ENCODE measurements around the gene SLC16A2.
A peak's percentile ranks its signal among the peaks of the same experiment; 100 is the strongest.

Gene SLC16A2

GRCh38 chrX:74536152-74536831, 115.0 kb downstream of the SLC16A2 start:
- DNase-seq (ENCODE audit: low read depth in 2 of 2) = no peak

GRCh38 chrX:74536832-74537371, 115.6 kb downstream of the SLC16A2 start:
- DNase-seq (ENCODE audit: low read depth in 2 of 2) = no peak

- no peak for DNase-seq (ENCODE audit: low read depth in 2 of 2)
These were observed 119.4 kb downstream of the SLC16A2 start for GRCh38 chrX:74540635-74541249.

- no peak for DNase-seq (ENCODE audit: low read depth in 2 of 2)
These were observed 124.7 kb downstream of the SLC16A2 start for GRCh38 chrX:74545880-74546523.

- DNase-seq (ENCODE audit: low read depth in 2 of 2) = no peak
These were observed 125.7 kb downstream of the SLC16A2 start for GRCh38 chrX:74546984-74547383.

- peak; percentile 57 to 67 for DNase-seq (ENCODE audit: low read depth in 2 of 2)
These were observed 129.1 kb downstream of the SLC16A2 start for GRCh38 chrX:74550295-74550802.

GRCh38 chrX:74551934-74552333, 130.6 kb downstream of the SLC16A2 start:
- DNase-seq (ENCODE audit: low read depth in 2 of 2) = no peak

- DNase-seq (ENCODE audit: low read depth in 2 of 2) = no peak
These were observed 136.1 kb downstream of the SLC16A2 start for GRCh38 chrX:74557378-74557777.

- no peak for DNase-seq (ENCODE audit: low read depth in 2 of 2)
These were observed 156.8 kb downstream of the SLC16A2 start for GRCh38 chrX:74578137-74578536.

- no peak for DNase-seq (ENCODE audit: low read depth in 2 of 2)
These were observed 158.4 kb downstream of the SLC16A2 start for GRCh38 chrX:74579597-74580198.
